OCI-LY3 (cell line): ENCODE results near the gene BTBD9.

Experiments used
- CTCF ChIP-seq: fragments of 200-600, 300-600 bp; sonication (generic); IDR thresholded peaks from 2 replicates; pipeline ENCODE4 v1.5.1; 2014; ENCODE audit warnings: antibody characterized with exemption, low read length, low read depth
- EZH2phosphoT487 ChIP-seq: fragments of 200-600 bp; shearing (Covaris generic); IDR thresholded peaks from 2 replicates; pipeline ENCODE4 v1.6.1; 2018; ENCODE audit warnings: antibody characterized with exemption, mixed run types, low read depth

- TF ChIP-seq CTCF (no peak), EZH2phosphoT487 (no peak)
These were observed 59.7 kb downstream of the BTBD9 start for GRCh38 chr6:38580030-38580429.
